Kidney glomerular epithelial cell (primary cell): Measurements from ENCODE around the gene CCL7.
A peak's percentile ranks its signal among the peaks of the same experiment; 100 is the strongest.

Experiments used
- DNase-seq: peaks from one replicate; lab custom pipeline; 2025; lab: John Stamatoyannopoulos, UW

The CCL7 gene

DNA sequence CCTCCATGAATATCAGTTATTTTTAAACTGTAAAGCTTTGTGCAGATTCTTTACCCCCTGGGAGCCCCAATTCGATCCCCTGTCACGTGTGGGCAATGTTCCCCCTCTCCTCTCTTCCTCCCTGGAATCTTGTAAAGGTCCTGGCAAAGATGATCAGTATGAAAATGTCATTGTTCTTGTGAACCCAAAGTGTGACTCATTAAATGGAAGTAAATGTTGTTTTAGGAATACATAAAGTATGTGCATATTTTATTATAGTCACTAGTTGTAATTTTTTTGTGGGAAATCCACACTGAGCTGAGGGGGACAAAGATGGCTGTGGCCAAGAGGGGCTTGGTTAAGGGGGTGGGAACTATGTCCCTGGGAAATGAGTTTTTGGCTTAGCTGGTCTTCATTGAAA, 17.9 kb downstream of the CCL7 start:
- DNase-seq = no peak

DNA sequence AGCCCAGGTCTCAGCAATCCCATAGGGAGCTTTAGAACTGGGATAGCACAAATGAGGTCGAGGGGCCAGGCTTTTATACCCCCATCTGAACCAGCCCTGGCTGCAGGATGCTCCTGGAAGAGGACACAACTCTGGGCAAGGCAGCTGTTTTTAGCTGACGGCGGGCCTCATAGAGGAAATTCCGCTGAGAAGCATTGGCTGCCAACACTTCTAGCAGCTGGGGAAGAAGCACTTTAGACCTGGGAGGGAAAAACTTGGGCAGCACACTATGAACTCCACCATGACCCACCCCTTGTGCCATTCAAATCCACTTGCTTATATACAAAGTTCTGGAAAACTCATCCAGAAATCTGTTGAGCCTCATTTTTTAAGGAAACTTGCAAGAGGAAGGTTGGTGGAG, 20.6 kb downstream of the CCL7 start:
- no peak for DNase-seq

DNA sequence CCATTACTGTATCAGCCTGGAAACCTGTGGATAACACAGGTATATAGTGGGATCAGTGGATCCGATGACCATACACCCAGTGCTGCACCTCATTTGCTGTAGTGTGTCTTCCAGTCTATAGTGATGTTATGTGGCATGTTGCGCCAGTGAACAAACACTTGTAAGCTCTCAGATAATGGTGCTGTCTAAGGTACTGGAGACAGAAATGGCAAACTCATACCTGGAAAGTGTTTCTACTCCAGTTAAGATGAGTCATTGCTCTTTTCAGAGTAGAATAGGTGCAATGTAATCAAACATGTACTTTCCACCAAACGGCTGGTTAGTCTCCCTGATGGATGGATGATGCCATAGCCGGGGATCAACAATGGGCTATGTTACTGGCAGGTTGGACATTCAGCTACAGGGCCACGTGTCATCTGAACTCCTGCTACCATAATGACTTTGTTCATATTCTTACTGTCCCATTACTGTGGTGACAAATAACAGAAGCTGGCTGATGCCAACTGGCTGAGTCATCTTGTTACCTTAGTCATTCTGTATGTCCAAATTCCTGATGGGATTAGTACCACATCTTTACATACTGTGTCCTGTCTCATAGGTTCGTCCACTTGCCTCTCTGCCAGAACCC, 21.8 kb downstream of the CCL7 start:
- no peak for DNase-seq

DNA sequence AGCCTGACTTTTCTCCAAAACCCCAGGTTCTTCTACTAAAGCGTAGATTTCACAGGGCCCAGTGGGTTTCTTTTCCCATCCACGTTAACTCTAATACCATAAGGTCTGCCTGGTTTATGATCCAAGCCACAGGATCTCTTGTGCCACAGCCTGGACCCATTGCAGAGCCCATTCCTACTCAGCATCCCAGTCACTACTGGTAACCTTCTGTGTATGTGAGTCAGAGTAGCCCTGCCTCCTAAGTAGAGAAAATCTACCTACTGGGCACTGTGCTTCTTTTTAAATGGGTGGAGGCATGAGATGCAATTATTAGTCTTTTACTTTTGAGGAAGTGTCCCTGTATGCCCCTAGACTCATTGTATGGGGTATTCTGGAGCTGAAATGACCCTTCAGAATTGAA, 29.0 kb downstream of the CCL7 start:
- DNase-seq = no peak

DNA sequence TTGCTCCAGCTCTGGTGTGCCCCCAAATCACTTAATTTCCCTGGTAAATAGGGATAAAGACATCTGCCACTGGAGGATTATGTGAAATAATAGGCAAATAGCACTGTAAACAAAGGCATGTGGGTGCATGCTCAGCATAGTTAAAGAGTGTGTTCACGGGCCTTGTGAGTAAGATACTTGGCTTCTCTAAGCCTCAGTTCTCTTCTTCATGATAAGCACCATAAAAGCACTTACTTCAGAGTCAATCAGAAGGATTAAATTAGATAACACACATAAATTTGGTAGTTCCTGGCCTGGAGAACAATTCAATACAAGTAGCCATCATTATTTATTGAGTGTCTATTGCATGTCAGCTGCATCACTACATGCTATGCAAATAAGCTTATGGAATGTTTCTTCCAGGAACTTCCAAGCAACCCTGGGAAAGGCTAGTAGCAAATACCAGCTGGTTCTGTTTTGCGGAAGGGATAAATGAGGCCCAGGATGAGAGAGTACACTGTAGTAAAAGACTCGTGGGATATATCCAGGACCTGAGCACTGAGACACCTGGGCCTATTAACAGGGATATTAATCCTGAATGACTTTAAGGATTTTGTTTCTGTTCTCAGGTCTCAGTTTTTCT, 30.0 kb downstream of the CCL7 start:
- peak; percentile 36 for DNase-seq

DNA sequence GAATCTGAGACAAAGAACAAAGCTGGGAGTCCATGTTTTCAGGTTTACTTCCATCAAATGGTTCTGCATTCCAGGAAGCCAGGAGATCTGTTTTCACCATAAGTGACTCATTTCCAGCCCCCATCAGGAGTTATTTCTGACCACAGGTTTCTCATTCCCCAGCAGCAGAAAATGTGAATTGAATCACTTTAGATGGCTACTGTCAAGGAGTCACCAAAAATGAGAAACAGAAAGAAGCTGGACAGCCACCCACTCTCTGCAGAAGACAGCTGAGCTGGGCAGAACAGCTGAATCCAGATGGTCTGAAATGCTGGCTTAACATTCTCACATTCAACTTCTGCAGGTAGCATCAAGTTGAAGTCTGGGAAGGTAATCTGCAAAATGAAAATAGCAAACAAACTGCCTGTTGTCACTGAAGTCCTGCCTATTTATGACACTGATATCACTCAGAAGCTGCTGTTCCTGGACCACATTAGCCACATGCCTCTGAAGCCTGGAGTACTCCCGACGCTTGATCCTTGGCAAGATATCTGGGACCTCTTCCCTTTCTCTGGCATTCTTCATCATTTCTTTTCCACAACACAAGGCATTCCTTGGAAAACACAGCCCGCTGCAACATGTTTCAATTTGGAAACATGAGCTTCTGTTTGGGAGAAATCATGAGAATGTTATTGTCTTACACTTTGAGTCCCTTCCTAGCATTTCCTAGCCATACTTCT, 30.8 kb downstream of the CCL7 start:
- peak; percentile 60 for DNase-seq

DNA sequence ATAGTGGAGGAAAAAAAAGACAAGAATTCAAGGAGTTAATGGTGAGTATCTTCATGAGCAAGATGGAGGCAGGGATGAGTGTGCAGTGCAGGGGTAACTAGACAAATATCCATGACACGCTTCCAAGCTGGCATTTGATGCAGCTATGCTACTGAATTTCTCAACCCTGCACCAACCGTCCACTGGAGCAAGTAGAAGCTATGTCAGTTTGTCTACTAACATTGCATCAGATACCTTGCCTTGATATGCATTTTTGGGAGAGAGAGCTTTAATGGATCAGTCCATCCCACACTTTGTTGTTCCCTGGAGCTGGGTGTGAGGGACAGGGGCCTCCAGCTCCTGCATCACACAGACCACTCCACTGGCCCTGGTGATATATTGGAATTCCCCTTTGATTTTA, 32.0 kb downstream of the CCL7 start:
- no peak for DNase-seq

DNA sequence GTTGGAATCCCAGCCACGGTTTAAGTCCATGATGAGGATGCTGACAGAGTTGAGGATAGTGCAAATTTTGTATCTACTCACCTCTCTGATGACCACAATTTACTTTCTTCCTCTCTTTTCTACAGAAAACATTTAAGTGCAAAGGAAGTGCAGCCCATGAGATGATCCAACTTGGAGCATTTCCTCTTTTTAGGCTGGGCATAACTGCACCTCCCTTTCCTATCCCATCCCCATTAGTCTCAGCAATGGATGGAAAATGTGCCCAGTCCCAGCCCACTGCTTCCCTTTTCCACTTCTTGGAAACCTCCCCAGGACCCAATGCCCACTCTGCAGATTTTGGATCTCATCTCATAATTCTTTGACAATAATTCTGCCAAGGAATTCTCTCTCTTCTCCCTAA, 32.6 kb downstream of the CCL7 start:
- no peak for DNase-seq

DNA sequence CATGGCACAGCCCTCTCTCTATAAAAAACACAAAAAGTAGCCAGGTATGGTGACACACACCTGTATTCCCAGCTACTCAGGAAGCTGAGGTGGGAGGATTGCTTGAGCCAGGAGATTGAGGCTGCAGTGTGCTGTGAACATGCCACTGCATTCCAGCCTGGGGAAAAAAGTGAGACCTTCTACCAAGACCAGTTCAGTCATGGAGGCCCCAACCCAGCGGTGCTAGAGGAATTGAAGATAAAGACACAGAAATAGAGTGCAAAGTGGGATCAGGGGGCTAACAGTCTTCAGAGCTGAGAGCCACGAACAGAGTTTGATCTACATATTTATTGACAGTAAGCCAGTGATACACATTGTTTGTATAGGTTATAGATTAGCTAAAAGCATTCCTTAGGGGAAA, 33.6 kb downstream of the CCL7 start:
- no peak for DNase-seq

DNA sequence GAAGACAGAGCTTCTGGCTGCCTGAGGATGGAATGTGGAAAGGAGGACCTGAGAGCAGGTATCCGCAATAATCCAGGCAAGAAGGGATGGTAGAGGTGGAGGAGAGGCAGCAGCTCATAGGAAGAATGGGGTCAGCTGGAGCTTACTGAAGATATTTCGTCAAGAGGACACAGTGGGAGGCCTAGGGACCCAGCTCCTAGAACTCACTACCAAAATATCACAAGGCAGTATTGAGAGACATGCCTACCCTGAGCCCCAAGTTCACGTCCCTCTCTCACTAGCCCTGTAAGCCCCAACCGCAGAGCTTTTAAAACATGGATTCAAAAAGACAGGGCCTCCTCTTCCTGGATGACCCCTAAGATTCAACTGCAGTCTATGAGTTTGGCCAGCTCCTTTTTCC, 35.0 kb downstream of the CCL7 start:
- no peak for DNase-seq

DNA sequence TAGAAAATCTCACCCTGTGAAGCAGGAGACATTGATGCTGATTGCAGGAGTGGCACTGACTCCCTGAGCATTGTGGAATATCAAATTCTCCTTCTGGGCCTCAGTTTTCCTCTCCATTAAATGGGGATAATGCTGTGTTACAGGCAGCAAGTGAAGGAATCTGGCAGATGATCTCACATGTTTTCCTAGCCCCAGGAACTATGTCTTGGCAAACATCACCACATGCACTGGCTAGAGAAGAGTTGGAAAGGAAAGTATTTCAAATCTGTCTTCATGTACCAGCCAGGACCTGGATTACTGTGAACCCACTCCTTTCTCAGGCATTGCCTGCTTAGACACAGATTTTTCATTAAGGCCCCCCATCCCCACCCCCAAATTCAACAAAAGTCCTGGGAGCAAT, 35.6 kb downstream of the CCL7 start:
- no peak for DNase-seq

DNA sequence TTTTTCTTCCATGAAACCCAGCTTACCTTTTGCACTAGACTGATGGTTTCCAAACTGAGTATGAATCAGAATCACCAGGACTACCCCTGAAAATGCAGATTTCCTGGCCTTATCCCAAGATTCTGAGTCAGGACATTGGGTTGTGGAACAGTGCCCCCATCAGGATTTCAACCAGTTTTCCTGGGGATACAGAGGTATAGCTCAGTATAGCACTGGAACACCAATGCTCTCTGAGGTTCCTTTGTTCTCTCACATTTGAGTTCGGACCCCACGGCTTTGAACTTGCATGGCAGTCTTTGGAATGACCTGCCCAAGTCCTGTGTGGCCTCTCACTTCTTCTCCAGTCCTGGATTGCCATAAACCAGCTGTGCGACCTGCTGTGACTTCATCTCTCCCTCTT, 36.4 kb downstream of the CCL7 start:
- DNase-seq = peak; percentile 29

DNA sequence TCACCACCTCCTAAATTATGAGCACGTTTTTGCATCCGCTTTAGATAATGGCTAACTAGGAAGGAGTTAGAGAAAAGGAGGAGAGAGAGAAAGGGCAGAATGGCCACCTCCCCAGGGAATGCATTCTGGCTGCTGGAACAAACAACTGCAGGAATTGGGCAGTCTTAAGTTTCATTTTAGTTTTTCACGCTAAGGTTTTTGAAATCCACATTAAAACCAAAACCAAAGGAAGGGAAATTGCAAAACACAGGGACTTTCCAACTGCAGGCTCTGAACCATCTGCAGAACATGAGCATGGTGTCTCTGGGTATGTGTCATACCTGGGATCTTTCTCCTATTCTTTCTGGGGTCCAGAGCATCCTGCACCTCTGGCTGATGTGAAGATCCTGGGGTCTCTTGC, 37.1 kb downstream of the CCL7 start:
- no peak for DNase-seq

DNA sequence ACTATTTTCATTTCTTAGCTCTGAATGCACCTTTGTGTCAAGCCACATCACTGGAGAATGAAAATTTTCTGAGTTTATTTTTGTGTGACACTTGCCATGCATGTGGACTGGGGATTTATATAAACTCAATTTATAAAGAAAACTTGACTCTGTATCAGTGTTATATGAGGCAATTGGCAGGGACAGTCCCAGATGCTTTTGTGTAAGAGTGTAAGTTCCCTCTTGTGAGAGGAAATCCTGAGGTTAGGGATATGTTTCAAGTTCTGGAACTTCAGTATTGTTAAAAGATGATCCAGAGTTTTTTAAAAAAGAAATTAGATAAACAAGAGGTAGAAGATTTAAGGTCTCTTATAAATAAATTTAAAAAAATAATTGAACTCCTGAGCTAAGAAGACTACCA, 38.4 kb downstream of the CCL7 start:
- DNase-seq = no peak

DNA sequence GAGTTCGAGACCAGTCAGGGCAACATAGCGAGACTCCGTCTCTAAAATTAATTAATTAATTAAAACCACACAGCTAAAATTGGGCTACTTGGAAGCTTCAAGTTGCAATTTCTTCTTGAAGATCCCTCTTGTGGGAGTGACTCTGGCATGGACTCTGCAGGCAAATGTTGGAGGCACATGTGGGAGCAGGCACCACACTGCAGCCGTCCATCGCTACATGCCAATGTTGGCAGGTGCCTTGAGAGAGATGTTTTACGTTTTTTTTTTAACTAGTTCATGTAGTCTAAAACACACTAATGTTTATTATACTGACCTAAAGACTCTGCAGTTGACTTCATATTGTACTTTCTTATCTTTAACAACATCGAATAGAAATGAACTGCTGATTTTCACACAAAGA, 41.3 kb downstream of the CCL7 start:
- no peak for DNase-seq

DNA sequence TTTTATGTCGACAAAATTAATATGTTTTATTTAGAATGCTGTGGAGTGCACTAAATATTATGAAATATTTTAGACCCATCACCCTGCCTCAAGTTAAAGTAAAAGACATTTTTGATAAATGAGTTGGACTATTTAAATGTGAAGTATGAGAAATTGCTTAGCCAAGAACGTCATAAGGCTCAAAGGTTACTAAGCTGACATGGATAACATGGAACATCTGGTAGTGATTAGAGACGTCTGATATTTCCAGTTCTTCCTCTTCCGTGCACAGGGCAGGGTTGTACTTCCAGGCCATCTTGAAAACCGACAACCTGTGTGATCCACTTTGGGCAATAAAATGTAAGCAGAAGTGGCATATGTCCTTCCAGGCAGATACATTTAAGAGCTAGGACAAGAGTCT, 42.1 kb downstream of the CCL7 start:
- DNase-seq = no peak

DNA sequence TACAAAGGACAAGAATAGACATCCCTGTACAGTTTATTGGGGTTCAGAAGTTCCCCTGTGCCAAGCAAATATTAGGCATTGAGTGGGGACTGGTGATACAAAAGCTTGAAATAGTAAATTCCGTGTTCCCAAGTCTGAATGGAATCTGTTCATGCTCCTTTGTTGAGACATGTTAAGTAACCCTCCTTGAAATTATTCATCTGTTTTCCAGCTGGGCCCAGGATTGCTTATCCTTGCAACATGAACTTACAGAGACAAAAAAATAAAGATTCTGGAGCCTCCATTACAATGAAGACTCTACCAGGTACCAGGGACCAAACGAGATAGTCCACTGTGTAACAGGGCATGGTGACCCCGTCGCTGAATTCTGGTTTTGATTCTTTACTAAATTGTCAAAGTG, 43.1 kb downstream of the CCL7 start:
- no peak for DNase-seq

DNA sequence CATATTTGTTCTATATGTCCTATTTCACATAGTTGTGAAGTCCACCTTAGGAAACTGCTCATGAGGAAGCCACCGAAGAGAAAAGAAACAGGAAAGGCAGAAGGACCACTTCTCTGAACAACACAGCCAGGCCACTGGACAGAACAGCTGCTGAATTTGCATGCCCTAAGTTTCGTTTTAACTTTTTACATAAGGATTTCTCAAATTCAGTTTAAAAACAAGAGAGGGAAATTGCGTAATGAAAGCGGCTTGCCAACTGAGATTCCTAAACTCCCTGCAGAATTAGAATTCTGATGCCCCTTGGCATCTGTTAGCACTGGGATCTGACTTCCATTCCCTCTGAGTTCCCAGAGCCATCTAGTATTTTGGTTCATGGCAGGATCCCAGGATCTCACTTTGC, 44.3 kb downstream of the CCL7 start:
- DNase-seq = no peak

DNA sequence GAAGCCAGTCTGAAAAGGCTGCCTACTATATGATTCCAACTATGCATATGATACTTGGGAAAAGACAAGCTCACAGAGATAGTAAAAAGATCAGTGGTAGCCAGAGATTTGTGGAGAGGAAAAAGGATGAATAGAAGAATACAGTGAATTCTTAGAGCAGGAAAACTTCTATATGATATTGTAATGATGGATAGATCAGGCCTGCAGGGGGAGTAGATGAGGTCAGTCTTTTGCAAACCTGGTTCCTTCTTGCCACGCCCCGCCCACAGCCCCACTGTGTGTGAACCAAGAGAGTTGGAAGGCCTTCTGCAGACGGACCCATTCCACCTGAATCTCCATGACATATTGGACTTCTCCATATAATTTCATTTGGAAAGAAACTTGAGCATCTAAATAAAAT, 48.5 kb downstream of the CCL7 start:
- DNase-seq = no peak

DNA sequence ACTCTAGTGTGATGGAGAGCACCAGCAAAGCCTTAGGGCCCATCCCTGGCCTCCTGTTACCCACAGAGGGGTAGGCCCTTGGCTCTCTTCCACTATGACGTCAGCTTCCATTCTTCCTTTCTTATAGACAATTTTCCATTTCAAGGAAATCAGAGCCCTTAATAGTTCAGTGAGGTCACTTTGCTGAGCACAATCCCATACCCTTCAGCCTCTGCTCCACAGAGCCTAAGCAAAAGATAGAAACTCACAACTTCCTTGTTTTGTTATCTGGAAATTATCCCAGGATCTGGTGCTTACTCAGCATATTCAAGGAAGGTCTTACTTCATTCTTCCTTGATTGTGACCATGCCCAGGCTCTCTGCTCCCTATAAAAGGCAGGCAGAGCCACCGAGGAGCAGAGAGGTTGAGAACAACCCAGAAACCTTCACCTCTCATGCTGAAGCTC, 49.0 kb downstream of the CCL7 start, which contains the start of gene CCL8:
TSS of gene CCL8 (plus strand) at position 397 of the 445 bp plus-strand sequence. CDS start 67 bp downstream, outside the sequence.
- no peak for DNase-seq
